K562 (cell line): Measurements from ENCODE around the gene ALDOB.

Source experiments
- ELF1 ChIP-seq: fragments of 200-800 bp; sonication (Bioruptor generic); IDR thresholded peaks from 2 replicates; pipeline ENCODE4 v1.6.1; 2016; ENCODE audit warnings: missing genetic modification characterization, missing compliant biosample characterization
- POLR2A ChIP-seq: fragments of 450-650 bp; conservative IDR thresholded peaks from 2 replicates; pipeline ENCODE4 v1.6.1; 2016
- ZNF146 ChIP-seq: IDR thresholded peaks from one replicate; pipeline ENCODE4 v1.6.1; 2018; ENCODE audit warnings: missing compliant biosample characterization; ENCODE audit not compliant: unreplicated experiment

GRCh38 chr9:101417977-101418376 lies 17.6 kb downstream of the ALDOB start:
- TF ChIP-seq POLR2A = no peak
- no peak for TF ChIP-seq ZNF146 (CRISPR knock-in tag)
- TF ChIP-seq ELF1 = no peak
